ENCODE results near the gene SKAP2. TPM values are rescaled to one million over a fixed set of nuclear protein-coding genes. Genes with fewer than 3 reads are reported as not detected.

The SKAP2 gene
- polyA plus RNA-seq, 1 donor from 2014 or later, result 3.6 TPM

- H3F3A ChIP-seq (ENCODE audit: insufficient read depth, low read length, poor library complexity, severe bottlenecking), result no peaks in the 10 kb centered on the region
- no peaks in the 10 kb centered on the region for H3K9me3 ChIP-seq (ENCODE audit: low read length)
- no peaks in the 10 kb centered on the region for H3K36me3 ChIP-seq (ENCODE audit: insufficient read depth, low read length)
- H3K9me2 ChIP-seq (ENCODE audit: insufficient read depth, low read length), result no peaks in the 10 kb centered on the region
- TF ChIP-seq CTCF (IDR thresholded peaks at IDR 0.05; ENCODE audit: poor library complexity, severe bottlenecking), result no peak
- TF ChIP-seq EP300 (conservative IDR thresholded peaks at IDR 0.05; ENCODE audit: poor library complexity, severe bottlenecking), result no peak
- no peak for TF ChIP-seq TAF1 (IDR thresholded peaks at IDR 0.05; ENCODE audit: low read depth)
- TF ChIP-seq POLR2AphosphoS5 (IDR thresholded peaks at IDR 0.05), result no peak
- TF ChIP-seq REST (IDR thresholded peaks at IDR 0.05; ENCODE audit: borderline replicate concordance), result no peak
- TF ChIP-seq SMC3 (conservative IDR thresholded peaks at IDR 0.05; ENCODE audit: poor library complexity), result no peak
- no peak for TF ChIP-seq RAD21 (conservative IDR thresholded peaks at IDR 0.05)
- no peak for TF ChIP-seq EZH2 (IDR thresholded peaks at IDR 0.05; ENCODE audit: borderline replicate concordance, insufficient read depth, low read length, poor library complexity, severe bottlenecking)
- no peak for TF ChIP-seq MXI1 (conservative IDR thresholded peaks at IDR 0.05; ENCODE audit: poor library complexity, severe bottlenecking)
- no peak overlapping the region for H3K27ac ChIP-seq (ENCODE audit: low read length)
- no peak overlapping the region for H3K9ac ChIP-seq (ENCODE audit: low read length)
- no peak overlapping the region for H3K4me3 ChIP-seq (ENCODE audit: low read length)
- H2AFZ ChIP-seq (ENCODE audit: low read depth, low read length), result no peak overlapping the region
- no peaks in the 10 kb centered on the region for H4K20me1 ChIP-seq (ENCODE audit: insufficient read depth)
- H3K79me2 ChIP-seq (replicated peaks; ENCODE audit: insufficient read depth, low read length), result no peaks in the 10 kb centered on the region
- no peaks in the 10 kb centered on the region for H3K27me3 ChIP-seq (ENCODE audit: insufficient read depth, low read depth, low read length)
- H3K4me2 ChIP-seq (ENCODE audit: low read length), result no peak overlapping the region
Observed at GRCh38 chr7:26668821-26669220, 195.6 kb downstream of the SKAP2 start.

GRCh38 chr7:26667514-26668133 lies 196.8 kb downstream of the SKAP2 start:
- no peaks in the 10 kb centered on the region for H3K79me2 ChIP-seq (replicated peaks; ENCODE audit: insufficient read depth, low read length)
- peak overlapping the region; percentile 37 for H3K27ac ChIP-seq (ENCODE audit: low read length)
- H3K4me2 ChIP-seq (ENCODE audit: low read length), result no peak overlapping the region
- H3K9me3 ChIP-seq (ENCODE audit: low read length), result no peaks in the 10 kb centered on the region
- no peak overlapping the region for H3K4me3 ChIP-seq (ENCODE audit: low read length)
- H3K36me3 ChIP-seq (ENCODE audit: insufficient read depth, low read length), result no peaks in the 10 kb centered on the region
- peak overlapping the region; percentile 43 for H3K9ac ChIP-seq (ENCODE audit: low read length)
- H4K20me1 ChIP-seq (ENCODE audit: insufficient read depth), result no peaks in the 10 kb centered on the region
- no peaks in the 10 kb centered on the region for H3K9me2 ChIP-seq (ENCODE audit: insufficient read depth, low read length)
- H2AFZ ChIP-seq (ENCODE audit: low read depth, low read length), result no peak overlapping the region
- TF ChIP-seq EZH2 (IDR thresholded peaks at IDR 0.05; ENCODE audit: borderline replicate concordance, insufficient read depth, low read length, poor library complexity, severe bottlenecking) (no peak), SMC3 (conservative IDR thresholded peaks at IDR 0.05; ENCODE audit: poor library complexity) (peak; percentile 100), RAD21 (conservative IDR thresholded peaks at IDR 0.05) (peak; percentile 100), TAF1 (IDR thresholded peaks at IDR 0.05; ENCODE audit: low read depth) (no peak), MXI1 (conservative IDR thresholded peaks at IDR 0.05; ENCODE audit: poor library complexity, severe bottlenecking) (no peak), POLR2AphosphoS5 (IDR thresholded peaks at IDR 0.05) (peak; percentile 45), EP300 (conservative IDR thresholded peaks at IDR 0.05; ENCODE audit: poor library complexity, severe bottlenecking) (peak; percentile 65), REST (IDR thresholded peaks at IDR 0.05; ENCODE audit: borderline replicate concordance) (no peak), CTCF (IDR thresholded peaks at IDR 0.05; ENCODE audit: poor library complexity, severe bottlenecking) (peak; percentile 100)
- no peaks in the 10 kb centered on the region for H3K27me3 ChIP-seq (ENCODE audit: insufficient read depth, low read depth, low read length)
- H3F3A ChIP-seq (ENCODE audit: insufficient read depth, low read length, poor library complexity, severe bottlenecking), result no peaks in the 10 kb centered on the region
